Neuronal stem cell (in vitro differentiated cells): ENCODE data around the gene TLR9.
A peak's percentile ranks its signal among the peaks of the same experiment; 100 is the strongest.

Source experiments
- DNase-seq: peaks from one replicate; pipeline ENCODE4 v3.0.0-alpha.2; 2013; ENCODE audit warnings: low spot score
- H2AFZ ChIP-seq: one replicate; pipeline ENCODE4 v1.6.1; 2013; ENCODE audit warnings: mild to moderate bottlenecking, low read length, inconsistent platforms
- H2AK5ac ChIP-seq: 2 replicates; pipeline ENCODE4 v1.6.1; 2013; ENCODE audit warnings: low read depth, mild to moderate bottlenecking, inconsistent platforms, low read length, moderate library complexity, mixed read lengths
- H2BK120ac ChIP-seq: 2 replicates; pipeline ENCODE4 v1.6.1; 2013; ENCODE audit warnings: low read depth, mild to moderate bottlenecking, inconsistent platforms, low read length, moderate library complexity, mixed read lengths
- H2BK12ac ChIP-seq: one replicate; pipeline ENCODE4 v1.6.1; 2013; ENCODE audit warnings: low read length, inconsistent platforms
- H2BK15ac ChIP-seq: 2 replicates; pipeline ENCODE4 v1.6.1; 2013; ENCODE audit warnings: mild to moderate bottlenecking, low read length, inconsistent platforms, mixed read lengths
- H2BK5ac ChIP-seq: one replicate; pipeline ENCODE4 v1.6.1; 2013; ENCODE audit warnings: inconsistent platforms, mild to moderate bottlenecking, low read length, moderate library complexity
- H3K14ac ChIP-seq: one replicate; pipeline ENCODE4 v1.6.1; 2013; ENCODE audit warnings: low read length, inconsistent platforms
- H3K18ac ChIP-seq: 2 replicates; pipeline ENCODE4 v1.6.1; 2013; ENCODE audit warnings: low read length, inconsistent platforms
- H3K23ac ChIP-seq: 2 replicates; pipeline ENCODE4 v1.6.1; 2013; ENCODE audit warnings: low read depth, mild to moderate bottlenecking, mixed read lengths, low read length, inconsistent platforms; ENCODE audit not compliant: poor library complexity
- H3K27ac ChIP-seq: replicated peaks from 3 replicates; pipeline ENCODE4 v1.5.1; 2013; ENCODE audit warnings: low read length, inconsistent platforms
- H3K27me3 ChIP-seq, 3 experiments: 2 replicates each; pipeline ENCODE4 v1.6.1; 2013; ENCODE audit warnings: low read length in 3 of 3, mild to moderate bottlenecking in 2 of 3, inconsistent platforms in 1 of 3, low read depth in 1 of 3, mixed read lengths in 1 of 3, moderate library complexity in 1 of 3; ENCODE audit not compliant: control insufficient read depth in 3 of 3, insufficient read depth in 3 of 3
- H3K36me3 ChIP-seq, 2 donors: replicated peaks in 1 of 2; 2 replicates each; pipeline ENCODE4 v1.6.1; 2013; ENCODE audit warnings: low read length in 2 of 2; ENCODE audit not compliant: control insufficient read depth in 2 of 2, insufficient read depth in 2 of 2
- H3K4ac ChIP-seq: 2 replicates; pipeline ENCODE4 v1.6.1; 2013; ENCODE audit warnings: inconsistent platforms, mild to moderate bottlenecking, low read length, moderate library complexity
- H3K4me1 ChIP-seq, 2 donors: 1 replicate in 1 of 2; 2 replicates in 1 of 2; pipeline ENCODE4 v1.6.1; 2013; ENCODE audit warnings: low read length in 2 of 2, low read depth in 1 of 2; ENCODE audit not compliant: control insufficient read depth in 2 of 2, insufficient read depth in 1 of 2
- H3K4me2 ChIP-seq: one replicate; pipeline ENCODE4 v1.6.1; 2013; ENCODE audit warnings: mild to moderate bottlenecking, low read length, inconsistent platforms; ENCODE audit not compliant: insufficient read depth, poor library complexity, severe bottlenecking
- H3K4me3 ChIP-seq, 2 donors: 2 replicates each; pipeline ENCODE4 v1.5.1; 2013; ENCODE audit warnings: low read length in 2 of 2, mild to moderate bottlenecking in 2 of 2, inconsistent platforms in 1 of 2, moderate library complexity in 1 of 2
- H3K79me1 ChIP-seq: one replicate; pipeline ENCODE4 v1.6.1; 2013; ENCODE audit warnings: low read depth, mild to moderate bottlenecking, inconsistent platforms, low read length, moderate library complexity
- H3K9ac ChIP-seq: one replicate; pipeline ENCODE4 v1.6.1; 2013; ENCODE audit warnings: mild to moderate bottlenecking, low read depth, low read length, inconsistent platforms; ENCODE audit not compliant: poor library complexity
- H3K9me3 ChIP-seq, 2 donors: replicated peaks in 1 of 2; 2 replicates each; pipeline versions ENCODE3 to v1.6.1; 2013; ENCODE audit warnings: low read length in 2 of 2, mild to moderate bottlenecking in 2 of 2, inconsistent platforms in 1 of 2, low read depth in 1 of 2, mixed read lengths in 1 of 2, moderate library complexity in 1 of 2; ENCODE audit not compliant: control insufficient read depth in 2 of 2, insufficient read depth in 1 of 2
- H4K8ac ChIP-seq: one replicate; pipeline ENCODE4 v1.6.1; 2013; ENCODE audit warnings: low read depth, mild to moderate bottlenecking, inconsistent platforms, low read length, moderate library complexity
- H4K91ac ChIP-seq: one replicate; pipeline ENCODE4 v1.6.1; 2013; ENCODE audit warnings: low read length, low read depth, mild to moderate bottlenecking, inconsistent platforms; ENCODE audit not compliant: poor library complexity
- WGBS, 2 donors: extraction: QIAGEN DNeasy Blood & Tissue Kit; methylation state at CpG; one replicate each; pipeline ENCODE4 v1.1.7; 2013; ENCODE audit warnings: missing lambda C conversion rate in 2 of 2, mixed read lengths in 1 of 2; ENCODE audit not compliant: insufficient read length in 2 of 2, insufficient replicate concordance in 1 of 2; ENCODE audit errors: extremely low coverage in 2 of 2; 5-methylcytosine and 5-hydroxymethylcytosine counted together

TLR9 gene

DNA sequence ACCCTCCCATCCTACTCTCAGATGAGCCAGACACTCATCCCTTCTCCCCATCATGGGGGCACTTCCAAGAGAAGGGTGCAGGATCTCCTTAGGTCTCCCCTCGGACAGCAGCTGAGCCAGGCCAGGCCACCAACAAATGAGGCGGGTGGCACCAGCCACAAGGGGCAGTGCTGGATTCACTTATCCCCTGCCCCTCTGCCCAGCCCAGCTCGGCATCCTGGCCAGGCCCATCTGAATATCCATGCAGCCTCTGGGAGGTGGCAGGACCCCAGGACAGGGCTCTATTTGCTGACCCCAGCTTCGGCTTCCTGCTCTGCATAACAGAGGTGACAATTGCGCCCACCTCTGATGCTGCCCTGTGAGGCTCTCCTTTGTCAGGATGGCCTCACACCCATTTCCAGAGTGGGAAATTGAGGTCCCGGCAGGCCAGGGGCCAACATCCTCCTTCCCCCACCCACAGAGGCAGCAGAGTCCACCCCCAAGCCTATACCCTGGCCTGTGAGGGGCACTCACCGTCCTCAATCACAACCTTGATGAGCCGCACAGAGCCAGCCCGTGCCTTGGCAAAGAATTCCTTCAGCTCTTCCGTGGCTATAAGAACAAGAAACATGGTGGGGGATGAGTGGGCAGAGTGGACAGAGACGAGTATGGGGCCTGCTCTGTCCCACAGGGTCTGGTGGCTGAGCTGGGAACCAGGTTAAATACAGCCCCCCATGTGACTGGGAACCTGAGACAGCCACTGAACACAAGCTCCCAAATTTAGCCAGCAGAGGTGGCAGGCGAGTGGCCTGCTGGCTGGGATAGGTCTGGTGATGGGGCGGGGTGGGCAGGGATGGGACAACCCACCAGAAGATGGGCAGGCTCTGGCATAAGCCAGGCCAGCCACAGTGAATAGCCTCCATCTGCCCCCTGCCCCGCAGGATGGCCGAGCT lies 9.3 kb upstream of the TLR9 start:
- Histone ChIP-seq H3K27ac (no peak overlapping the region), H3K79me1 (no peaks in the 10 kb centered on the region), H3K23ac (no peak overlapping the region), H3K4me2 (no peak overlapping the region), H2BK5ac (no peak overlapping the region), H2BK12ac (no peak overlapping the region), H4K91ac (no peak overlapping the region), H3K9me3 (no peaks in the 10 kb centered on the region), H2BK120ac (no peak overlapping the region), H3K36me3 (peaks cover 14 to 29% of the 10 kb centered on the region in 2 donors), H2BK15ac (no peak overlapping the region), H4K8ac (no peak overlapping the region), H3K9ac (no peak overlapping the region), H3K18ac (peak overlapping the region; percentile 80), H2AFZ (no peak overlapping the region), H3K14ac (no peak overlapping the region), H3K27me3 (no peaks in the 10 kb centered on the region), H3K4me1 (peaks cover 15 to 16% of the 10 kb centered on the region in 2 donors), H3K4me3 (no peak overlapping the region), H2AK5ac (no peak overlapping the region), H3K4ac (no peak overlapping the region)
- DNase-seq: no peak
- WGBS, 2 donors: no CpG with 5 or more reads among the region's 15 CpGs

DNA sequence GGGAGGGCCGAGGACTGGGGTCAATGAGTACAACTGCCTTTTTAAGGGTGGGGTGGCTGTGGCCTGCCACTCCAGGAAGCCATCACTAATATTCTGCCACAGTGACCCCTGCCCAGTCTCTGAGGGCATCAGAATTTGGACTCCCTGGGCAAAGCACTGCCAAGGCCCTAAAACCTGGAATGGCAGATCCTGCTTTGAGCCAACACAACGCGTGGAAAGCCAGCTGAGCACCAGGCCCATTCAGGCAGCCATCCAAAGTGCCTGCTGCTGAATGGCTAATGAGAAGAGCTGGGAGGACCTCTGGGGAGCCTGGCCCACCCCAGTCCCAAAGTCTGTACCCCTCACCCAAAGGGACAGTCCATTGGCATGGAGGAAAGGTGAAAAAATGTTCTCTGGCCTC lies 8.5 kb upstream of the TLR9 start:
- Histone ChIP-seq H3K9me3 (no peaks in the 10 kb centered on the region), H2BK120ac (no peak overlapping the region), H4K91ac (no peak overlapping the region), H3K27ac (no peak overlapping the region), H2BK12ac (no peak overlapping the region), H3K36me3 (peaks cover 14 to 37% of the 10 kb centered on the region in 2 donors), H4K8ac (no peak overlapping the region), H3K27me3 (no peaks in the 10 kb centered on the region), H3K18ac (no peak overlapping the region), H3K23ac (no peak overlapping the region), H2BK5ac (peak overlapping the region; percentile 32), H2AFZ (no peak overlapping the region), H3K4me2 (no peak overlapping the region), H3K79me1 (no peaks in the 10 kb centered on the region), H2BK15ac (no peak overlapping the region), H3K4me1 (peaks cover 15 to 16% of the 10 kb centered on the region in 2 donors), H3K4ac (no peak overlapping the region), H3K9ac (no peak overlapping the region), H3K14ac (no peak overlapping the region), H2AK5ac (no peak overlapping the region), H3K4me3 (no peak overlapping the region)
- no CpG with 5 or more reads among the region's 3 CpGs for WGBS, 2 donors
- no peak for DNase-seq

DNA sequence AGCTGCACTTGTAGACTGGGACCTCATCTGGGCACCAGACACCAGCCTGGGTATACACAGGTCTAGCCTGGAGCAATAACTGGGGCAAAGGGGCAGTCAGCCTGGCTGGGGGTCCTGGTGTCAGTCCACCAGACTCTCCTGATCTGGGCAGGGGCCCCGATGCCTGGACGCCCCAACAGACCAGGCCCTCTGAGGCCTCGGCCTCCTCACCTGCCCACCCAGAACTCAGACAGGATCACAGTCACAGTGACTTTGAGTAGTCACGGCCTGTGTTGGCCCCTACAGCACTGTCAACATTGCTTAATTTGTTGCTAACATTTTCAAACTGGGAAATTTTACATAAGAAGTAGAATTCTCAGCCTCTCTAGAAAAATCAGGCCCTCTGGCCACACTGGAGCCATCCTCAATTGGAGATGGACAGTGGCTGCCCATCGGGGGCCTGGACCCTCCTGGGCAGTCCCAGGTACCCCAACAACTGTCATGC lies 7.7 kb upstream of the TLR9 start:
- no peaks in the 10 kb centered on the region for H3K79me1 ChIP-seq
- no peak overlapping the region for H3K14ac ChIP-seq
- H3K4me1 ChIP-seq: peaks cover 11% of the 10 kb centered on the region in 2 donors
- no peaks in the 10 kb centered on the region for H3K27me3 ChIP-seq
- H4K91ac ChIP-seq: no peak overlapping the region
- H3K9me3 ChIP-seq: no peaks in the 10 kb centered on the region
- DNase-seq: no peak
- H3K18ac ChIP-seq: no peak overlapping the region
- WGBS, 2 donors: no CpG with 5 or more reads among the region's 5 CpGs
- H2BK5ac ChIP-seq: peak overlapping the region; percentile 66
- H2BK15ac ChIP-seq: peak overlapping the region; percentile 5
- H3K36me3 ChIP-seq: peaks cover 14 to 41% of the 10 kb centered on the region in 2 donors
- H2BK120ac ChIP-seq: no peak overlapping the region
- H2BK12ac ChIP-seq: no peak overlapping the region
- H3K4me2 ChIP-seq: no peak overlapping the region
- no peak overlapping the region for H2AFZ ChIP-seq
- H2AK5ac ChIP-seq: peak overlapping the region; percentile 24
- H4K8ac ChIP-seq: no peak overlapping the region
- H3K23ac ChIP-seq: no peak overlapping the region
- no peak overlapping the region for H3K4me3 ChIP-seq
- H3K4ac ChIP-seq: no peak overlapping the region
- no peak overlapping the region for H3K27ac ChIP-seq
- H3K9ac ChIP-seq: no peak overlapping the region

DNA sequence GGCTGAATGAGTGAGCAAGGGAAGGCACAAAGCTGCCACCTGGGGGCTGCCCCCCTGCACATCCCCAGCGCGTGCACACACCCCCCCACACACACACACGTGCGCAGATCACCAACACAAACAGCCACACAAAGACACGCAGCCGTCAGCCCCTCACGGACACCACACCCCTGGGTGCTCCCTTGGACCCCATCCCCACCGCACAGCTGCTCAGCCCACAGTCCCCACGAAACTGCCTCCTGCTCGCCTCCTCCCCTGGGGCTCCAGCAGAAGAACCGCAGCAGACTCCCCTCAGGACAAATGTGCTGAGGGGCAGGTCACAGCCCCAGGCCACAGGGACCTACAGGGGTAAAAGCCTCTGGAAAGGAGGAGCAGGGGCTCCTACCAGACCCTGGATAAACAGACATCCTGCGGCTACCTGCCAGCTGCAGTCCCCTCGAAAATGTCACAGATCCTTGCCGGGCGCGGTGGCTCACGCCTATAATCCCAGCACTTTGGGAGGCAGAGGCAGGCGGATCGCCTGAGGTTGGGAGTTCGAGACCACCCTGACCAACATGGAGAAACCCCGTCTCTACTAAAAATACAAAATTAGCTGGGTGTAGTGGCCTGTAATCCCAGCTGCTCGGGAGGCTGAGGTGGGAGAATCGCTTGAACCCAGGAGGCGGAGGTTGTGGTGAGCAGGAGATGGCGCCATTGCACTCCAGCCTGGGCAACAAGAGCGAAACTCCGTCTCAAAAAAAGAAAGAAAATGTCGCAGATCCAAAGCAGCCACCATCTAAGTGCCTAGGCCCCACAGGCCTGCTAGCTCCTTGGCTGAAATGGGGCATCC lies 7.0 kb upstream of the TLR9 start:
- no peak overlapping the region for H2BK120ac ChIP-seq
- DNase-seq: no peak
- H2BK5ac ChIP-seq: peak overlapping the region; percentile 2
- WGBS, 2 donors: no CpG with 5 or more reads among the region's 28 CpGs
- H3K4me1 ChIP-seq: peaks cover 4 to 5% of the 10 kb centered on the region in 2 donors
- no peak overlapping the region for H3K9ac ChIP-seq
- peak overlapping the region; percentile 50 for H2BK12ac ChIP-seq
- no peaks in the 10 kb centered on the region for H3K27me3 ChIP-seq
- H2AK5ac ChIP-seq: peak overlapping the region; percentile 24
- H4K8ac ChIP-seq: no peak overlapping the region
- no peak overlapping the region for H3K4ac ChIP-seq
- no peaks in the 10 kb centered on the region for H3K9me3 ChIP-seq
- no peak overlapping the region for H2AFZ ChIP-seq
- H3K4me3 ChIP-seq: no peak overlapping the region
- H2BK15ac ChIP-seq: peak overlapping the region; percentile 5
- no peak overlapping the region for H3K27ac ChIP-seq
- H3K18ac ChIP-seq: no peak overlapping the region
- no peak overlapping the region for H3K23ac ChIP-seq
- no peaks in the 10 kb centered on the region for H3K79me1 ChIP-seq
- H3K14ac ChIP-seq: no peak overlapping the region
- no peak overlapping the region for H3K4me2 ChIP-seq
- H3K36me3 ChIP-seq: peaks cover 14 to 43% of the 10 kb centered on the region in 2 donors
- H4K91ac ChIP-seq: no peak overlapping the region
